SK-N-SH (cell line): ENCODE measurements around the gene OSBPL7. TPM values are rescaled to one million over a fixed set of nuclear protein-coding genes. Genes with fewer than 3 reads are reported as not detected.

Experiments used
- CTCF ChIA-PET: fragments of 300-600, 350-600 bp; formaldehyde crosslinking; extraction: SDS; loops from one replicate; lab custom pipeline; 2021; lab: Yijun Ruan, JAX
- POLR2A ChIA-PET: fragments of 350-600 bp; sonication (Branson Sonifier 250); formaldehyde crosslinking; extraction: SDS; loops from one replicate; lab custom pipeline; 2020; ENCODE audit warnings: antibody characterized with exemption, inconsistent platforms; lab: Yijun Ruan, JAX
- DNase-seq: peaks from one replicate; pipeline ENCODE4 v3.0.0; 2012
- H2AFZ ChIP-seq: fragments of 200-600 bp; sonication (generic); 2 replicates; pipeline ENCODE4 v1.8.1; 2016; ENCODE audit warnings: antibody characterized with exemption, mild to moderate bottlenecking, low read depth
- H3F3A ChIP-seq: fragments of 200-600 bp; sonication (generic); replicated peaks from 2 replicates; pipeline ENCODE3; 2016; ENCODE audit warnings: antibody characterized with exemption, mild to moderate bottlenecking; ENCODE audit not compliant: insufficient read depth
- H3K27ac ChIP-seq, 2 experiments: fragments of 200-500 bp in 1 of 2; fragments of 200-600 bp in 1 of 2; sonication (Bioruptor generic) in 1 of 2; sonication (generic), shearing (Covaris generic) in 1 of 2; 2 replicates each; pipeline versions ENCODE4 v1.5.1 to v1.6.1; 2014 to 2016; ENCODE audit warnings: low read depth in 2 of 2, inconsistent platforms in 1 of 2, low read length in 1 of 2, mild to moderate bottlenecking in 1 of 2, mixed read lengths in 1 of 2
- H3K27me3 ChIP-seq: fragments of 200-600 bp; sonication (generic), shearing (Covaris generic); 2 replicates; pipeline ENCODE4 v1.6.1; 2016; ENCODE audit warnings: mixed run types; ENCODE audit not compliant: insufficient read depth
- H3K36me3 ChIP-seq, 2 experiments: fragments of 200-500 bp in 1 of 2; fragments of 200-600 bp in 1 of 2; sonication (Bioruptor generic) in 1 of 2; sonication (generic) in 1 of 2; replicated peaks in 1 of 2; 2 replicates each; pipeline versions ENCODE3 to v1.5.1; 2014 to 2016; ENCODE audit warnings: low read length in 1 of 2, mild to moderate bottlenecking in 1 of 2; ENCODE audit not compliant: insufficient read depth in 2 of 2, control insufficient read depth in 1 of 2
- H3K4me1 ChIP-seq, 2 experiments: fragments of 200-500 bp in 1 of 2; fragments of 200-600 bp in 1 of 2; sonication (Bioruptor generic) in 1 of 2; sonication (generic), shearing (Covaris generic) in 1 of 2; 2 replicates each; pipeline versions ENCODE4 v1.5.1 to v1.6.1; 2014 to 2016; ENCODE audit warnings: low read depth in 1 of 2, low read length in 1 of 2, mixed run types in 1 of 2; ENCODE audit not compliant: insufficient read depth in 2 of 2, control insufficient read depth in 1 of 2
- H3K4me2 ChIP-seq: fragments of 200-600 bp; sonication (generic), shearing (Covaris generic); 2 replicates; pipeline ENCODE4 v1.6.1; 2017; ENCODE audit warnings: mixed run types
- H3K4me3 ChIP-seq, 2 experiments: fragments of 200-500 bp in 1 of 2; fragments of 200-600 bp in 1 of 2; sonication (Bioruptor generic) in 1 of 2; sonication (generic), shearing (Covaris generic) in 1 of 2; 2 replicates each; pipeline versions ENCODE4 v1.5.1 to v1.8.1; 2014 to 2016; ENCODE audit warnings: low read depth in 2 of 2, inconsistent platforms in 1 of 2, low read length in 1 of 2, mild to moderate bottlenecking in 1 of 2, mixed read lengths in 1 of 2, moderate library complexity in 1 of 2
- H3K79me2 ChIP-seq: fragments of 200-600 bp; sonication (generic); 2 replicates; pipeline ENCODE4 v1.8.1; 2017; ENCODE audit warnings: mild to moderate bottlenecking; ENCODE audit not compliant: insufficient read depth
- H3K9ac ChIP-seq: fragments of 200-600 bp; sonication (generic); 2 replicates; pipeline ENCODE4 v1.6.1; 2017; ENCODE audit warnings: mixed run types
- H3K9me2 ChIP-seq: fragments of 200-600 bp; sonication (generic); 2 replicates; pipeline ENCODE4 v1.6.1; 2017; ENCODE audit warnings: mixed run types
- H3K9me3 ChIP-seq: fragments of 200-600 bp; sonication (generic); 2 replicates; pipeline ENCODE4 v1.6.1; 2017; ENCODE audit warnings: mixed run types, mild to moderate bottlenecking, moderate library complexity
- H4K20me1 ChIP-seq: fragments of 200-600 bp; sonication (generic); 2 replicates; pipeline ENCODE4 v1.6.1; 2017; ENCODE audit warnings: mild to moderate bottlenecking, mixed run types; ENCODE audit not compliant: insufficient read depth
- ELF1 ChIP-seq: IDR thresholded peaks from 2 replicates; pipeline ENCODE4 v1.4.0; 2012
- GABPA ChIP-seq: IDR thresholded peaks from 2 replicates; pipeline ENCODE4 v1.4.0; 2012; ENCODE audit warnings: low read depth, mild to moderate bottlenecking
- NFIC ChIP-seq: IDR thresholded peaks from 2 replicates; pipeline ENCODE4 v1.4.0; 2012; ENCODE audit warnings: borderline replicate concordance
- NRF1 ChIP-seq: IDR thresholded peaks from 2 replicates; pipeline ENCODE4 v1.6.1; 2012; ENCODE audit warnings: low read depth, mild to moderate bottlenecking, low read length
- POLR2AphosphoS5 ChIP-seq: IDR thresholded peaks from 2 replicates; pipeline ENCODE4 v1.6.1; 2012; ENCODE audit warnings: low read depth, low read length
- RFX5 ChIP-seq: IDR thresholded peaks from 2 replicates; pipeline ENCODE4 v1.6.1; 2012; ENCODE audit warnings: mild to moderate bottlenecking, improper control_type of control experiment, low read length
- TCF12 ChIP-seq: IDR thresholded peaks from 2 replicates; pipeline ENCODE4 v1.4.0; 2012
- YY1 ChIP-seq: IDR thresholded peaks from 2 replicates; pipeline ENCODE4 v1.4.0; 2012; ENCODE audit warnings: low read depth, mild to moderate bottlenecking
- WGBS: methylation state at CpG from one replicate; pipeline ENCODE4 v1.1.6; 2017; ENCODE audit warnings: low lambda C conversion rate; 5-methylcytosine and 5-hydroxymethylcytosine counted together
- polyA plus RNA-seq, 3 experiments: library from polyadenylated mRNA; depleted of rRNA; stranded (reverse); fragments of >200 nt; gene quantifications; 2 replicates each; pipeline ENCODE4 v1.2.3, GENCODE V29; 2012
- TF ChIP-seq, protein P1 (sequence below): fragments of 150-350 bp; IDR thresholded peaks from 2 replicates; pipeline ENCODE4 v1.6.1; 2016; ENCODE audit warnings: mild to moderate bottlenecking, low read depth, low read length
- TF ChIP-seq, protein P2 (sequence below): fragments of 150-350 bp; IDR thresholded peaks from 2 replicates; pipeline ENCODE4 v1.6.1; 2017; ENCODE audit warnings: antibody characterized with exemption, low read length, low read depth, borderline replicate concordance
- TF ChIP-seq, protein P3 (sequence below): IDR thresholded peaks from 2 replicates; pipeline ENCODE4; 2012
- TF ChIP-seq, protein P4 (sequence below): IDR thresholded peaks from 2 replicates; pipeline ENCODE4 v1.6.1; 2012; ENCODE audit warnings: mild to moderate bottlenecking, low read depth, low read length, moderate library complexity
- TF ChIP-seq, protein P5 (sequence below): IDR thresholded peaks from 2 replicates; pipeline ENCODE4 v1.4.0; 2012; ENCODE audit warnings: low read depth, borderline replicate concordance

OSBPL7 gene
- polyA plus RNA-seq, 1 of the 3 experiments (the other 2 are of a cell fraction), result 23.7 TPM

DNA sequence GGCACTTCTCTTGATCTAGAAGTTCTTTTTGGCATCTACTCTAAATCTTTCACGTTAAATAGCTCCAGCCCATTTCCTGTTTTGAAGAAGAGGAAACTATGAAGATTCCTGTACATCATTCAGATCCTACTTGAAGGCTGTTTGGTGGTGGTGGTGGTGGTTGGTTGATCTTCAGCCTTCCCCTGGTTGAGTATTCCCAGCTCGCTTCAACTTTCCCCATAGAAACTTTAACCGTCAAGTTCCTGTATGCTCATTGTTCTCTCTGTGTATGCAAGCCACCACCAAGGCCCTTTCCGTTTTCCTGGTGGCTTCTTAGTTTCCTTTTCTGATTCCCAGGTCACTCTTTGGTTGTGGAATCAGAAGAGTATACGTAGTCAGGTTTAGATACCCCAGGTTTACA lies 13.2 kb upstream of the OSBPL7 start:
- H3K27me3 ChIP-seq, result no peaks in the 10 kb centered on the region
- TF ChIP-seq, protein P1, sequence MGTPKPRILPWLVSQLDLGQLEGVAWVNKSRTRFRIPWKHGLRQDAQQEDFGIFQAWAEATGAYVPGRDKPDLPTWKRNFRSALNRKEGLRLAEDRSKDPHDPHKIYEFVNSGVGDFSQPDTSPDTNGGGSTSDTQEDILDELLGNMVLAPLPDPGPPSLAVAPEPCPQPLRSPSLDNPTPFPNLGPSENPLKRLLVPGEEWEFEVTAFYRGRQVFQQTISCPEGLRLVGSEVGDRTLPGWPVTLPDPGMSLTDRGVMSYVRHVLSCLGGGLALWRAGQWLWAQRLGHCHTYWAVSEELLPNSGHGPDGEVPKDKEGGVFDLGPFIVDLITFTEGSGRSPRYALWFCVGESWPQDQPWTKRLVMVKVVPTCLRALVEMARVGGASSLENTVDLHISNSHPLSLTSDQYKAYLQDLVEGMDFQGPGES, result no peak
- TF ChIP-seq, protein P2, sequence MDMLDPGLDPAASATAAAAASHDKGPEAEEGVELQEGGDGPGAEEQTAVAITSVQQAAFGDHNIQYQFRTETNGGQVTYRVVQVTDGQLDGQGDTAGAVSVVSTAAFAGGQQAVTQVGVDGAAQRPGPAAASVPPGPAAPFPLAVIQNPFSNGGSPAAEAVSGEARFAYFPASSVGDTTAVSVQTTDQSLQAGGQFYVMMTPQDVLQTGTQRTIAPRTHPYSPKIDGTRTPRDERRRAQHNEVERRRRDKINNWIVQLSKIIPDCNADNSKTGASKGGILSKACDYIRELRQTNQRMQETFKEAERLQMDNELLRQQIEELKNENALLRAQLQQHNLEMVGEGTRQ, result no peak
- TF ChIP-seq ELF1, result no peak
- TF ChIP-seq TCF12, result no peak
- no peak for TF ChIP-seq NFIC
- TF ChIP-seq NRF1, result no peak
- TF ChIP-seq, protein P3, sequence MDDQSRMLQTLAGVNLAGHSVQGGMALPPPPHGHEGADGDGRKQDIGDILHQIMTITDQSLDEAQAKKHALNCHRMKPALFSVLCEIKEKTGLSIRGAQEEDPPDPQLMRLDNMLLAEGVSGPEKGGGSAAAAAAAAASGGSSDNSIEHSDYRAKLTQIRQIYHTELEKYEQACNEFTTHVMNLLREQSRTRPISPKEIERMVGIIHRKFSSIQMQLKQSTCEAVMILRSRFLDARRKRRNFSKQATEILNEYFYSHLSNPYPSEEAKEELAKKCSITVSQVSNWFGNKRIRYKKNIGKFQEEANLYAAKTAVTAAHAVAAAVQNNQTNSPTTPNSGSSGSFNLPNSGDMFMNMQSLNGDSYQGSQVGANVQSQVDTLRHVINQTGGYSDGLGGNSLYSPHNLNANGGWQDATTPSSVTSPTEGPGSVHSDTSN, result no peak
- no peak for TF ChIP-seq RFX5
- TF ChIP-seq, protein P4, sequence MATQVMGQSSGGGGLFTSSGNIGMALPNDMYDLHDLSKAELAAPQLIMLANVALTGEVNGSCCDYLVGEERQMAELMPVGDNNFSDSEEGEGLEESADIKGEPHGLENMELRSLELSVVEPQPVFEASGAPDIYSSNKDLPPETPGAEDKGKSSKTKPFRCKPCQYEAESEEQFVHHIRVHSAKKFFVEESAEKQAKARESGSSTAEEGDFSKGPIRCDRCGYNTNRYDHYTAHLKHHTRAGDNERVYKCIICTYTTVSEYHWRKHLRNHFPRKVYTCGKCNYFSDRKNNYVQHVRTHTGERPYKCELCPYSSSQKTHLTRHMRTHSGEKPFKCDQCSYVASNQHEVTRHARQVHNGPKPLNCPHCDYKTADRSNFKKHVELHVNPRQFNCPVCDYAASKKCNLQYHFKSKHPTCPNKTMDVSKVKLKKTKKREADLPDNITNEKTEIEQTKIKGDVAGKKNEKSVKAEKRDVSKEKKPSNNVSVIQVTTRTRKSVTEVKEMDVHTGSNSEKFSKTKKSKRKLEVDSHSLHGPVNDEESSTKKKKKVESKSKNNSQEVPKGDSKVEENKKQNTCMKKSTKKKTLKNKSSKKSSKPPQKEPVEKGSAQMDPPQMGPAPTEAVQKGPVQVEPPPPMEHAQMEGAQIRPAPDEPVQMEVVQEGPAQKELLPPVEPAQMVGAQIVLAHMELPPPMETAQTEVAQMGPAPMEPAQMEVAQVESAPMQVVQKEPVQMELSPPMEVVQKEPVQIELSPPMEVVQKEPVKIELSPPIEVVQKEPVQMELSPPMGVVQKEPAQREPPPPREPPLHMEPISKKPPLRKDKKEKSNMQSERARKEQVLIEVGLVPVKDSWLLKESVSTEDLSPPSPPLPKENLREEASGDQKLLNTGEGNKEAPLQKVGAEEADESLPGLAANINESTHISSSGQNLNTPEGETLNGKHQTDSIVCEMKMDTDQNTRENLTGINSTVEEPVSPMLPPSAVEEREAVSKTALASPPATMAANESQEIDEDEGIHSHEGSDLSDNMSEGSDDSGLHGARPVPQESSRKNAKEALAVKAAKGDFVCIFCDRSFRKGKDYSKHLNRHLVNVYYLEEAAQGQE, result no peak
- no peak for TF ChIP-seq GABPA
- TF ChIP-seq YY1, result no peak
- TF ChIP-seq, protein P5, sequence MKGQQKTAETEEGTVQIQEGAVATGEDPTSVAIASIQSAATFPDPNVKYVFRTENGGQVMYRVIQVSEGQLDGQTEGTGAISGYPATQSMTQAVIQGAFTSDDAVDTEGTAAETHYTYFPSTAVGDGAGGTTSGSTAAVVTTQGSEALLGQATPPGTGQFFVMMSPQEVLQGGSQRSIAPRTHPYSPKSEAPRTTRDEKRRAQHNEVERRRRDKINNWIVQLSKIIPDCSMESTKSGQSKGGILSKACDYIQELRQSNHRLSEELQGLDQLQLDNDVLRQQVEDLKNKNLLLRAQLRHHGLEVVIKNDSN, result no peak
- TF ChIP-seq POLR2AphosphoS5, result no peak
- H2AFZ ChIP-seq, result no peak overlapping the region
- no peak overlapping the region for H3K4me3 ChIP-seq
- POLR2A ChIA-PET, result interaction anchor here (0.7 kb wide), 1 partner anchor 61 kb away, joined by 3 read pairs; no protein-coding TSS in a partner anchor
- H4K20me1 ChIP-seq, result no peaks in the 10 kb centered on the region
- no peak for DNase-seq
- H3K79me2 ChIP-seq, result peaks cover 17% of the 10 kb centered on the region
- H3K9me3 ChIP-seq, result no peaks in the 10 kb centered on the region
- no peak overlapping the region for H3K27ac ChIP-seq
- peaks cover 0 to 38% of the 10 kb centered on the region in 2 experiments for H3K36me3 ChIP-seq
- WGBS, result 90% methylated on average over 5 of the region's 5 CpGs
- H3K4me1 ChIP-seq, result peaks cover 9 to 22% of the 10 kb centered on the region in 2 experiments; a peak in 2 of 4 replicates
- H3K4me2 ChIP-seq, result no peak overlapping the region
- no peak overlapping the region for H3K9ac ChIP-seq
- peaks cover 14% of the 10 kb centered on the region for H3F3A ChIP-seq
- CTCF ChIA-PET, result interaction anchor here (0.6 to 33.0 kb wide), 3 partner anchors 18 to 179 kb away, joined by 3 to 1447 read pairs (median 573); partner anchors contain the start of genes SCRN2, SP2 and SP6
- H3K9me2 ChIP-seq, result no peaks in the 10 kb centered on the region
